ENCODE measurements around the gene SCART1. TPM values are rescaled to one million over a fixed set of nuclear protein-coding genes. Genes with fewer than 3 reads are reported as not detected.
"Not testable (repeated sequence)": the region's sequence is repeated elsewhere in the genome, so short reads cannot be mapped to it uniquely, and the experiment has no call there.

The SCART1 gene
- polyA plus RNA-seq, 4 donors = 0.86 to 3.6 (median 2.1) TPM

GRCh38 chr10:133431888-133432613 is 21.7 kb upstream of the SCART1 start:
- not testable (repeated sequence) for DNase-seq (ENCODE audit: low read depth in 4 of 4, low spot score in 3 of 4)

DNA sequence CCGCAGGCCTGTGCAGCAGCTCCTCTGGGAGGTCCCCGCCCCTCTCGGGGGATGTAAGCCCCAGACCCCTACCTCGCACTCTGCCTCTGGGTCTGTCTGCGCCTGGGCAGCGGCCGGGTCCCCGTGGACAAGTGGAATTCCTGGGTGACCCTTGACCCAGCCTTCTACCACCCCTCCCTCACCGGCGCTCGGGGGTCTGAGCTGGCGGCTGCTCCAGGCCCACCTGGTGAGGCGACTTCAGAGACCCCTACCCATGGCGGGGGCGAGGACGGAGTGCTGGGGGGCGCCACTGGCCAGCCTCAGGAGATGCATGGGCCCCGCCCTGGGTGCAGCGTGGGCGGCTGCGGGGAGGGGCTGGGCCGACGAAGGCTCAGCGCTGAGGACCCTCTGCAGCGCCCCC is 21.0 kb upstream of the SCART1 start:
- not testable (repeated sequence) for DNase-seq (ENCODE audit: low read depth in 4 of 4, low spot score in 3 of 4)

- no peak for DNase-seq (ENCODE audit: low read depth in 4 of 4, low spot score in 3 of 4)
Observed at GRCh38 chr10:133438711-133439273, 15.0 kb upstream of the SCART1 start.

DNA sequence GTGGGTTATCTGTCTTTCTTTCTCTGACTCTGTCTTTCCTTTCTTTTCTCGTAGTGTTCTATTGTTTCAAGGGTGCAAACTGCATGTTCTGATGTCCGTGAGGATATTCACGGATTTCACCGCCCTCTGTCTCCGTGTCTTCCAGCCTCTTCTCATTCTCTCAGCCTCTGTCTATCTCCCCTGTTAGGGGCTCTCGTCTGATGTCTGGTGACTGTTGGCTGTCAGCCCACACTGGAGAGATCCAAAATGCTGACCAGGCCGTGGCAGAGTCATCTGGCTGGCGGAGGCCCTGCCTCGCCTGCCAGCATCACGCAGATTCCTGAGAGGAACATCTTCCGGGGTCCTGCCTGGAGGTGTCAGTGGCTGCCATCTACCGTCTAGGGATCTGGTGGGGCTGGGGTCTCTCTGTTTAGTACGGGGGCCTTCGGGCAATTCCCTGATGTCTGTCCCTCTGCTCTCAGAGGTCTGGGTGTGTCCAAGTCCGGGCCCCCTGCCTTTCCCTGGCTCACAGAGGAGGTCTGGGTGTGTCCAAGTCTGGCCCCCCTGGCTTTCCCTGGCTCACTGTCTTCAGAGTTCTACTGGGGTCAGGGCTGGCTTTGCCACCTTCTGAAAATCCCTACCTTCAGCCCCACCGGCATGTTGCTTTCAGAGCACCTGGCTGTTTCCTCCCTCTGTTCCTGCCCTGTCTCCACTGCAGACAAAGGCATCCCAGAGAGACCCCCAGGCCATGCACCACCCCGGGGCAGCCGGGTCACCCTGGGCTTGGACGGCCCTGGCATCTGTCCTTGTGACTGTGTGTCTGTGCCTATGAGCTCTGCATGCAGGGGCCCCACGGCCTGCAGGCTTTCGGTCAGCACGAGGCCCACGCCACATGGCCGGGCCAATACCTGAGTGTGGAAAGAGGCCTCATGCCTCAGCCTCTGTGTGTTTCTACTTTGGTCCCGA is 14.0 kb upstream of the SCART1 start:
- DNase-seq (ENCODE audit: low read depth in 4 of 4, low spot score in 3 of 4) = no peak

- DNase-seq (ENCODE audit: low read depth in 4 of 4, low spot score in 3 of 4) = no peak
Observed at GRCh38 chr10:133440633-133441285, 13.0 kb upstream of the SCART1 start.

DNA sequence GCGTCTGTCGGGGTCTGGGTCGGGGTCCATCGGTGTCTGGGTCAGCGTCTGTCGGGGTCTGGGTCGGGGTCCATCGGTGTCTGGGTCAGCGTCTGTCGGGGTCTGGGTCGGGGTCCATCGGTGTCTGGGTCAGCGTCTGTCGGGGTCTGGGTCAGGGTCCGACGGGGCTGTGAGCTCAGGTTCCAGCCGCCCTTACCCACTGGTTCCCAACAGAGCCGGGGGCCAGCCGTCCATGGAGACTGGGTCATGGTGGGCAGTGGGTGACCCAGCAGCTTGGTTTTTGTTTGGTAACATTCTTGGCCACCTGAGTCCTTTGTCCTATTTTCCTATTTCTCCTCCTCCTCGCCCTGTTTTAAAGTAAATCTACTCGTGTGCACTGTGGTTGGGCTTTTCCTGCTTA is 12.4 kb upstream of the SCART1 start:
- not testable (repeated sequence) for DNase-seq (ENCODE audit: low read depth in 4 of 4, low spot score in 3 of 4)

DNA sequence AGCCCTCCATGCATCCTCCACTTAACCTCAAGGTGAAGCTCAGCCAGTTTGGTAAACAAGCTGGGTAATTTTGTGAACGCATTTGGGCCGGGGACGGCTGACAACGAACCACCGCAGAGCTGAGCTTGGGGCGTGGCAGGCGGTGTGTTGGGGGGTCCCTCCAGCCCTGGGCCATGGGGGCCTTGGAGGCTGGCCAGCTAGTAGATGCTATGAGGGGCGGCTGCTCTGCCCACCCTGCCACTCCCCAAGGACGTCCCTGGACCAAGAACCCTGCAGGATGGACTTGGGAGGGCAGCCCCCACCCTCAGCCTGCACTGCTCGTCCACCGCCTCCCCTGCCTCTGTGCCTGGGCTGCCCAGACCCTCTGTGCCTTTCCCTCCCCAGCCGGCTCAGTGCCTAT is 12.0 kb upstream of the SCART1 start:
- DNase-seq (ENCODE audit: low read depth in 4 of 4, low spot score in 3 of 4) = no peak

GRCh38 chr10:133442191-133442966 is 11.4 kb upstream of the SCART1 start:
- DNase-seq (ENCODE audit: low read depth in 4 of 4, low spot score in 3 of 4) = no peak

- DNase-seq (ENCODE audit: low read depth in 4 of 4, low spot score in 3 of 4) = no peak
Observed at GRCh38 chr10:133442967-133443924, 10.5 kb upstream of the SCART1 start.

DNA sequence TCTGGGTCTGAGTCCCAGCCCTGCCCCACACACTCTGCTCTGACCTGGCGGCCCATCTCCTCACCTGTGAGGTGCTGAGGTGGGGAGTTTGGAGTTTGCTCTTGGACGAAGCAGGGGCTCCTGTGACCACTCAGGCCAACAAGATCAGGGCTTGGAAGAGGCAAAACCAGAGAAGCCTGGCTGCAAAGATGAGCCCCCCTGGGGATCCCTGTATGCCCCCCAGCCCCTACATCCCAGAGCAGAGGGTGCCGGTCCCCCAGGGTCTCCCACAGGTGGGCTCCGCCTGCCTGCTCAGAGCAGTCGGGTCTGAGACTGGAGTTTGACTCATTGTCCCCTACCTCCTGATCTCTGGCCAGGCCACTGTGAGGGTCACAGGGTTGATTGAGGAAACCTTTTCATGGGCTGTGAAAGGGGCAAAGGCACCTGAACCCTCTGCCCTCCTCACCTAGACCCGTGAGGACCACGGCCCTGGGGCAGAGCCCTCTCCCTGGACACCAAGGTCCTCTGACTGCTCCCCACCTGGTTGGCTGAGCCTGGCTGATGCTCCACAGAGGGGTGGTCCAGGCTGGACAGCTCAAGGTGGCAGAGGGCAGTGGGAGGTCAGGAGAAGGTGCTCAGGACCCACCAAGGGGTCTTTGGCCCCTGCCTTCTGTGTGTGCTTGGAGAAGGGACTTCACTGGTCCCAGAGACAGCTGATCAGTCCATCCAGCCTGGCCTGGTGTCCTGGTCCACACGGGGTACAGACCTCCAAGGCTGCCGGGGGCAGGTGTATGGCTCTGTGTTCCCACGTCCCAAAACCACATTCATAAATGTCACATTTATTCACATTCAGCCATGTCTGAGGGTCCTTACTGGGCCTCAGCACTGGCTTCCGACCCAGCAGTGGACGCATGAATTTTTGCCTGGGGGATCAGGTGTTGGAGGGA is 9.1 kb upstream of the SCART1 start:
- no peak for DNase-seq (ENCODE audit: low read depth in 4 of 4, low spot score in 3 of 4)

DNA sequence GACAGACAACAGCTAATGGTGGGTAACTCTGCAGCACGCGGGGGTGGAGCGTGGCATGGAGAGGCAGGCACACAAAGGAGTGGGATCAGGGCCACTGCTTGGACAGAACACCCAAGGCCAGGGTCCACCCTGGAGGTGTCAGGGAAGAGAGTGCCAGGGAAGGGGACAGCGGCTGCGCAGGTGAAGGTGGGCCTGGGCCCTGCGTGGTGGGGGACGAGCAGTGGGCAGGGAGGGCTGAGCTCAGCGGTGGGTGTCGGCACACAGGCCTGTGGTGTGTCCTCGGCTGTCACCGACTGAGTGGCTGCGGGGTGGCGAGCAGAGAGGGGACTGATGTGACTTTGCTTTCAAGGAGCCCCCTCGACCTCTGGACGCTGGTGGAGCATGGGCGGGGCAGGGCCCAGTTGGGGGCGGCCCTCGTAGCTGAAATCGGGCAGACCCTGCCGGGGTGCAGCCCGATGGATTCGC is 8.4 kb upstream of the SCART1 start:
- no peak for DNase-seq (ENCODE audit: low read depth in 4 of 4, low spot score in 3 of 4)

DNA sequence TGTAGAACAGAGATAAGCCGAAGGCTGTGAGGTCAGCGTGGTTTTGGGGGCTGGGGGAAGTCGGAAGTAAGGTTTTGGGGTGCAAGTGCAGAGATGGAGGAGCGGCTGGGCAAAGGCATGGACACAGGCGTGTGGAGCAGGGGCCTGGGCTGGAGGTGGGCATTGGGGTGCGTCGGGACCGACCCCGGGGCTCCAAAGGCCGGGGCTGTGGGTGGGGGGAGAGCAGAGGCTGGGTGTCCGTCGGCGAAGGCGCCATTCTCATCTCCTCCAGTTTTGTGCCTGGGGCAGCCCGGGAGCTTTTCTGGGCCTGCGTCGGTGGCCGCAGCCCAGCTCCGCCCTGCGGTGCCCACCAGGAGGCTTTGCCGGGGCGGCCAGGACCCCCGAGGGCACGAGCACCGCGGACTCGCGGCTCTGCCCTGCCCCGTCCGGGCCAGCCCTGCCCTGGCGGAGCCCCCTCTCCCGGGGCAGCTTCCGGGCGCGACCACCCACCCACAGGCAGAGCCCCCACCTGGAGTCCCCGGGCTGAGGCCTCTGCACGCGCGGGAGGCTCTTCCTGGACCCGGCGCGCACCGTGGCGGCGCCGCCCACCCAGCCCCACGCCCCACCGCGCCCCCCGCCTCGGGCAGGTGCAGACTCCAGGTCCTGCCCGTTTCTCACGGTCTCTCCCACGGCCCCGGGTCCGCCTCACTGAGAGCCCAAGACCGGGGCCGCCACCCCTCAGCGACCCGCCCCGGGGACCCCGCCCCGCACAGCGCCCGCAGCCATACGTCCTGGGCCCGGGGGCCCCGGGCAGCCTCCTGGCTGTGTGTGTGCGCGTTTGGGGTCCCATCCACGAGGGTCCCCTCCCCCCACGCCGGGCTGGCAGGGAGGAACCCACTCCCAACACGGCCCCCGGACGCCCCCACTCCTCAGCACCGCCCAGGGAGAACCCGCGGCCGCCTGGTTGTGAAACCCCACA is 7.7 kb upstream of the SCART1 start:
- no peak for DNase-seq (ENCODE audit: low read depth in 4 of 4, low spot score in 3 of 4)

- DNase-seq (ENCODE audit: low read depth in 4 of 4, low spot score in 3 of 4) = no peak
Observed at GRCh38 chr10:133446979-133447378, 6.8 kb upstream of the SCART1 start.

DNA sequence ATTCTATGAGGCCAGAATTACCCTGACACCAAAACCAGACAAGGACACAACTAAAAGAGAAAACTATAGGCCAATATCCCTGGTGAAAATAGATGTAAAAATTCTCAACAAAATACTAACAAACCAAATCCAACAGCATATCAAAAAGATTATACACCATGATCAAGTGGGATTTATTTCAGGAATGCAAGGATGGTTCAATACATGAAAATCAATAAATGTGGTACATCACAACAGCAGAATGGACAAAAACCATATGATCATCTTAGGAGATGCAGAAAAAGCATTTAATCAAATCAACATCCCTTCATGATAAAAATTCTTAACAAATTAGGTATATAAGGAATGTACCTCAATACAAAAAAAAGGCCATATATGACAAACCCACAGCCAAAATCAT is 5.6 kb upstream of the SCART1 start:
- no peak for DNase-seq (ENCODE audit: low read depth in 4 of 4, low spot score in 3 of 4)

GRCh38 chr10:133451346-133451745 is 2.4 kb upstream of the SCART1 start:
- DNase-seq (ENCODE audit: low read depth in 4 of 4, low spot score in 3 of 4) = no peak

DNA sequence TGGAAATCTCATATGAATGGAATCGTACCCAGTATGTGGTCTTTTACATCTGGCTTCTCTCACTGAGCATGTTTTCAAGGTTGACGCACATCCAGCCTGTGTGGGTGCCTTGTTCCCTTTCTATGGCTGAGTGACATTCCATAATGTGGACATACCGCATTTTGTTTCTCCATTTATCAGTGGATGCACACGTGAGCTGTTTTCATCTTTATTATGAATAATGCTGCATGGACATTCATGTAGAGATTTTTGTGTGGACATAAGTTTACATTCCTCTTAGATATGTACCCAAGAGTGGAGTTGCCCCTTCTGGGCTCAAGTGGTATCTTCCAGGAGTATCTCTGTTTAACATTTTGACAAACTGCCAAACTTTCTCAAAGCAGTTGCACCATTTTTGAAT is 1.3 kb upstream of the SCART1 start:
- DNase-seq (ENCODE audit: low read depth in 4 of 4, low spot score in 3 of 4) = no peak
